ENCODE measurements around the gene WDR59.

Gene WDR59

GRCh38 chr16:74954763-74955162, 30.2 kb downstream of the WDR59 start:
- H3K36me3 ChIP-seq (ENCODE audit: control insufficient read depth, insufficient read depth, low read length): no peaks in the 10 kb centered on the region
- H3K4me1 ChIP-seq: no peaks in the 10 kb centered on the region
- no peaks in the 10 kb centered on the region for H3K9me3 ChIP-seq (ENCODE audit: control insufficient read depth, low read length)
- H3K27me3 ChIP-seq (ENCODE audit: control insufficient read depth, insufficient read depth, low read length): no peaks in the 10 kb centered on the region
- TF ChIP-seq, protein P1, sequence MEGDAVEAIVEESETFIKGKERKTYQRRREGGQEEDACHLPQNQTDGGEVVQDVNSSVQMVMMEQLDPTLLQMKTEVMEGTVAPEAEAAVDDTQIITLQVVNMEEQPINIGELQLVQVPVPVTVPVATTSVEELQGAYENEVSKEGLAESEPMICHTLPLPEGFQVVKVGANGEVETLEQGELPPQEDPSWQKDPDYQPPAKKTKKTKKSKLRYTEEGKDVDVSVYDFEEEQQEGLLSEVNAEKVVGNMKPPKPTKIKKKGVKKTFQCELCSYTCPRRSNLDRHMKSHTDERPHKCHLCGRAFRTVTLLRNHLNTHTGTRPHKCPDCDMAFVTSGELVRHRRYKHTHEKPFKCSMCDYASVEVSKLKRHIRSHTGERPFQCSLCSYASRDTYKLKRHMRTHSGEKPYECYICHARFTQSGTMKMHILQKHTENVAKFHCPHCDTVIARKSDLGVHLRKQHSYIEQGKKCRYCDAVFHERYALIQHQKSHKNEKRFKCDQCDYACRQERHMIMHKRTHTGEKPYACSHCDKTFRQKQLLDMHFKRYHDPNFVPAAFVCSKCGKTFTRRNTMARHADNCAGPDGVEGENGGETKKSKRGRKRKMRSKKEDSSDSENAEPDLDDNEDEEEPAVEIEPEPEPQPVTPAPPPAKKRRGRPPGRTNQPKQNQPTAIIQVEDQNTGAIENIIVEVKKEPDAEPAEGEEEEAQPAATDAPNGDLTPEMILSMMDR (IDR thresholded peaks at IDR 0.05): no peak
- H3K79me2 ChIP-seq: peaks cover 4% of the 10 kb centered on the region
- H3K4me3 ChIP-seq (ENCODE audit: low read depth, low read length): no peak overlapping the region
- H2AFZ ChIP-seq: no peak overlapping the region
- H3K27ac ChIP-seq: no peak overlapping the region
- H3K4me2 ChIP-seq (ENCODE audit: low read length): no peak overlapping the region
- H3K9ac ChIP-seq: no peak overlapping the region

GRCh38 chr16:74951681-74952080, 33.2 kb downstream of the WDR59 start:
- TF ChIP-seq, protein P1 (IDR thresholded peaks at IDR 0.05): no peak
- Histone ChIP-seq H3K36me3 (ENCODE audit: control insufficient read depth, insufficient read depth, low read length) (no peaks in the 10 kb centered on the region), H3K79me2 (no peaks in the 10 kb centered on the region), H3K4me1 (no peaks in the 10 kb centered on the region), H3K27me3 (ENCODE audit: control insufficient read depth, insufficient read depth, low read length) (no peaks in the 10 kb centered on the region), H3K9ac (no peak overlapping the region), H2AFZ (no peak overlapping the region), H3K4me3 (ENCODE audit: low read depth, low read length) (no peak overlapping the region), H3K27ac (no peak overlapping the region), H3K4me2 (ENCODE audit: low read length) (no peak overlapping the region), H3K9me3 (ENCODE audit: control insufficient read depth, low read length) (no peaks in the 10 kb centered on the region)

DNA sequence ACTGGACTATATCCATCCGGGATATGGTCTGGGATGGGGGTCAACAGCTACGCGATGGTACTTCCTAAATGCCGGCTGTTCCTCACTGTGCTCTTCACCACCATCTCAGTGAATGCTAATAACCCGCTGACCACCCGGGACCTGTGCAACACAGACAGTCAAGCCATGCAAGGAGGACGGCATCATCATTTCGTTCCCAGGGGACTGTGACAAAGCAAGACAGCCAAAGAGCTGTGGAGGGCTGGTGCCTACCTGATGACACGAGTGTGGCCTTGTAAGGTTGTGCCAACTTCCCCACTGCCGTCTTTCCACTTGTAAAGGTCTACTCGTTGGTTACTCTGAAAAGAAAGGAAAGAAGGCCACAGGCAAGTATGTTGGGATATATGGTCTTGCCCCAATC, 33.7 kb downstream of the WDR59 start:
- Histone ChIP-seq H3K9me3 (ENCODE audit: control insufficient read depth, low read length) (no peaks in the 10 kb centered on the region), H3K36me3 (ENCODE audit: control insufficient read depth, insufficient read depth, low read length) (no peaks in the 10 kb centered on the region), H2AFZ (no peak overlapping the region), H3K4me2 (ENCODE audit: low read length) (no peak overlapping the region), H3K27ac (no peak overlapping the region), H3K27me3 (ENCODE audit: control insufficient read depth, insufficient read depth, low read length) (no peaks in the 10 kb centered on the region), H3K9ac (no peak overlapping the region), H3K4me1 (no peaks in the 10 kb centered on the region), H3K79me2 (no peaks in the 10 kb centered on the region), H3K4me3 (ENCODE audit: low read depth, low read length) (no peak overlapping the region)
- TF ChIP-seq, protein P1 (IDR thresholded peaks at IDR 0.05): no peak

DNA sequence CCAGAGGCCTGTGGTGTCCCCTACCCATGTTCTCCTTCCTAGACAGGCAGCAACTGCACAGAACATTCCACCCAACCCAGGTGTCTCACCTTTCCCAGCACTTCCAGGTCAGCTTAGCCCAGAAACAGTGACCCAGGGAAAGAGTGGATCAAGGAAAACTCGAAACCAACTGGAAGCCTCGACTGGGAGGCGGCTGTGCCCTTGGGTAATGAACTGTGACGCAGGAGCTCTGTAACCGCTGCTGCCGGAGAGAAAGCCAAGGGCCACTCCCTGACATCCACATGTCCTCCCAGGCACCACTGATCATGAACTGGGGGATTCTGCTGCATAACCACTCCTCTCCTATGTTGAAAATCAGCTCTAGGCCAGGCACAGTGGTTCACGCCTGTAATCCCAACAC, 34.4 kb downstream of the WDR59 start:
- Histone ChIP-seq H3K4me1 (no peaks in the 10 kb centered on the region), H2AFZ (no peak overlapping the region), H3K4me2 (ENCODE audit: low read length) (no peak overlapping the region), H3K9me3 (ENCODE audit: control insufficient read depth, low read length) (no peaks in the 10 kb centered on the region), H3K9ac (no peak overlapping the region), H3K79me2 (no peaks in the 10 kb centered on the region), H3K4me3 (ENCODE audit: low read depth, low read length) (no peak overlapping the region), H3K36me3 (ENCODE audit: control insufficient read depth, insufficient read depth, low read length) (no peaks in the 10 kb centered on the region), H3K27me3 (ENCODE audit: control insufficient read depth, insufficient read depth, low read length) (no peaks in the 10 kb centered on the region), H3K27ac (no peak overlapping the region)
- TF ChIP-seq, protein P1 (IDR thresholded peaks at IDR 0.05): no peak

DNA sequence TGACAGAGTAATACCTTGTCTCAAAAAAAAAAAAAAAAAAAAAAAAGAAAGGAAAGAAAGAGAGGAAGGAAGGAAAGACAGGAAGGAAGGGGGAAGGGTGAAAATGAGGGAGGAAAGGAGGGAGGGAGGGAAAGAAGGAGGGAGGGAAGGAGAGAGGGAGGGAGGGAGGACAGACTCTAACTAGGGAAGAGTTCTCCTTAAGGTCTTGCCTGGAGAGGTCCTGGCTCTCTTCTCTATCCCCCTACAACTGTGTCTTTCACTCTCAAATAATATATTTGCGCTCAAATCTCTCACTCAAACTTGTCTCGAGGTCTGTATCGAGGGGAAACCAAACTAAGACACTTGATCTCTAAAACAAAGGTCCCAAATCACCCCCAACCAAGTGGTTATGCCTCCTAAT, 35.6 kb downstream of the WDR59 start:
- Histone ChIP-seq H3K9ac (no peak overlapping the region), H3K27me3 (ENCODE audit: control insufficient read depth, insufficient read depth, low read length) (no peaks in the 10 kb centered on the region), H3K79me2 (peaks cover 4% of the 10 kb centered on the region), H2AFZ (no peak overlapping the region), H3K36me3 (ENCODE audit: control insufficient read depth, insufficient read depth, low read length) (no peaks in the 10 kb centered on the region), H3K27ac (no peak overlapping the region), H3K4me3 (ENCODE audit: low read depth, low read length) (no peak overlapping the region), H3K4me1 (no peaks in the 10 kb centered on the region), H3K4me2 (ENCODE audit: low read length) (no peak overlapping the region), H3K9me3 (ENCODE audit: control insufficient read depth, low read length) (no peaks in the 10 kb centered on the region)
- TF ChIP-seq, protein P1 (IDR thresholded peaks at IDR 0.05): no peak
